GM12878 (cell line): ENCODE results near the gene USP31. TPM values are rescaled to one million over a fixed set of nuclear protein-coding genes. Genes with fewer than 3 reads are reported as not detected.

Experiments used
- ATAC-seq: fragments of 200-7000 bp; cut with Tn5 transposase; 3 replicates; pipeline ENCODE4 v1.9.1; 2020; ENCODE audit warnings: mild to moderate bottlenecking, moderate library complexity
- BruUV-seq: library from RNA; stranded (reverse); fragments of 400-500 nt; replicated peaks from 2 replicates; lab custom pipeline; 2021; lab: Mats Ljungman, UMichigan
- CTCF ChIA-PET: fragments of 300-600 bp; sonication (Branson Sonifier 250); formaldehyde crosslinking; extraction: SDS; loops from one replicate; lab custom pipeline; 2021; ENCODE audit warnings: inconsistent platforms; lab: Yijun Ruan, JAX
- POLR2A ChIA-PET: fragments of 350-600 bp; formaldehyde crosslinking; extraction: SDS; loops from one replicate; lab custom pipeline; 2021; ENCODE audit warnings: inconsistent platforms; lab: Charles Lee
- RAD21 ChIA-PET: fragments of 300-600 bp; sonication (Branson Sonifier 250); formaldehyde crosslinking; loops from one replicate; lab custom pipeline; 2023; ENCODE audit warnings: antibody characterized with exemption; ENCODE audit not compliant: unreplicated experiment; lab: Charles Lee
- SMC1A ChIA-PET: fragments of 300-600 bp; sonication (Branson Sonifier 250); formaldehyde crosslinking; loops from one replicate; lab custom pipeline; 2023; ENCODE audit not compliant: unreplicated experiment, uncharacterized antibody; lab: Charles Lee
- DNase-seq: peaks from one replicate; pipeline ENCODE4 v3.0.0-alpha.2; 2011; ENCODE audit warnings: low read depth, low spot score
- FAIRE-seq: peaks from 3 replicates; lab custom pipeline; 2011; peaks lifted over from hg19 to GRCh38; lab: Jason Lieb, UNC
- H2AFZ ChIP-seq: 2 replicates; pipeline ENCODE4 v1.6.0; 2011; ENCODE audit warnings: low read depth, low read length, control low read depth; ENCODE audit not compliant: control insufficient read depth
- H3K27ac ChIP-seq: 2 replicates; pipeline ENCODE4 v1.5.1; 2011; ENCODE audit warnings: control low read depth; ENCODE audit not compliant: control insufficient read depth, insufficient read depth
- H3K27me3 ChIP-seq, 2 experiments: replicated peaks in 1 of 2; 2 replicates each; pipeline versions ENCODE4 v1.6.0 to v1.6.1; 2011; ENCODE audit warnings: low read length in 1 of 2; ENCODE audit not compliant: control insufficient read depth in 2 of 2, insufficient read depth in 2 of 2
- H3K36me3 ChIP-seq, 2 experiments: 2 replicates each; pipeline ENCODE4 v1.5.1; 2011; ENCODE audit warnings: low read length in 1 of 2; ENCODE audit not compliant: control insufficient read depth in 2 of 2, insufficient read depth in 2 of 2
- H3K4me1 ChIP-seq: 2 replicates; pipeline ENCODE4 v1.6.1; 2011; ENCODE audit warnings: mild to moderate bottlenecking, low read length, moderate library complexity, mixed read lengths; ENCODE audit not compliant: control insufficient read depth, insufficient read depth
- H3K4me2 ChIP-seq: 2 replicates; pipeline ENCODE4 v1.6.0; 2011; ENCODE audit warnings: control low read depth; ENCODE audit not compliant: control insufficient read depth, insufficient read depth
- H3K4me3 ChIP-seq: fragments of 200-600 bp; sonication (generic); 2 replicates; pipeline ENCODE4 v1.5.1; 2016
- H3K79me2 ChIP-seq: 2 replicates; pipeline ENCODE4 v1.6.0; 2011; ENCODE audit warnings: low read length; ENCODE audit not compliant: control insufficient read depth, insufficient read depth
- H3K9ac ChIP-seq: 2 replicates; pipeline ENCODE4 v1.8.0; 2011; ENCODE audit warnings: low read length, control low read depth, mixed read lengths; ENCODE audit not compliant: control insufficient read depth, insufficient read depth
- H3K9me3 ChIP-seq: replicated peaks from 3 replicates; pipeline ENCODE4 v1.5.1; 2011; ENCODE audit warnings: mild to moderate bottlenecking, low read length; ENCODE audit not compliant: control insufficient read depth, insufficient read depth
- H4K20me1 ChIP-seq: 2 replicates; pipeline ENCODE4 v1.6.0; 2011; ENCODE audit not compliant: control insufficient read depth, insufficient read depth
- CBFB ChIP-seq: IDR thresholded peaks from 2 replicates; pipeline ENCODE4 v1.6.1; 2016; ENCODE audit warnings: antibody characterized with exemption, low read depth
- CHD4 ChIP-seq: fragments of 200-600 bp; sonication (generic); IDR thresholded peaks from 2 replicates; pipeline ENCODE4 v1.6.1; 2016; ENCODE audit warnings: mild to moderate bottlenecking
- FOXM1 ChIP-seq: IDR thresholded peaks from 2 replicates; pipeline ENCODE4 v1.6.1; 2012; ENCODE audit warnings: low read depth, mild to moderate bottlenecking, inconsistent platforms, low read length, moderate library complexity
- JUND ChIP-seq: IDR thresholded peaks from 2 replicates; pipeline ENCODE4 v1.6.1; 2012; ENCODE audit warnings: low read depth, mild to moderate bottlenecking, low read length, improper control_type of control experiment, moderate library complexity
- NFYA ChIP-seq: IDR thresholded peaks from 2 replicates; pipeline ENCODE4 v1.6.1; 2011; ENCODE audit warnings: low read depth, mild to moderate bottlenecking, low read length, improper control_type of control experiment, borderline replicate concordance
- POU2F2 ChIP-seq: IDR thresholded peaks from 3 replicates; pipeline ENCODE4 v1.6.1; 2011; ENCODE audit warnings: low read depth, mild to moderate bottlenecking, low read length, borderline replicate concordance
- RAD21 ChIP-seq: IDR thresholded peaks from 2 replicates; pipeline ENCODE4 v1.6.1; 2011; ENCODE audit warnings: mild to moderate bottlenecking, low read depth, low read length, moderate library complexity; ENCODE audit not compliant: insufficient read depth
- RELA ChIP-seq: fragments of 450-650 bp; IDR thresholded peaks from 2 replicates; pipeline ENCODE4 v1.8.0; 2014; ENCODE audit warnings: borderline replicate concordance; ENCODE audit not compliant: partially characterized antibody
- SIN3A ChIP-seq: IDR thresholded peaks from 2 replicates; pipeline ENCODE4 v1.6.1; 2012; ENCODE audit warnings: low read depth, low read length, improper control_type of control experiment
- SMAD5 ChIP-seq: IDR thresholded peaks from 2 replicates; pipeline ENCODE4 v1.6.1; 2016; ENCODE audit warnings: antibody characterized with exemption, low read depth
- TCF12 ChIP-seq: IDR thresholded peaks from 2 replicates; pipeline ENCODE4 v1.6.1; 2011; ENCODE audit warnings: low read depth, mild to moderate bottlenecking, low read length
- ZSCAN29 ChIP-seq: fragments of 450-650 bp; IDR thresholded peaks from 2 replicates; pipeline ENCODE4 v1.6.1; 2017; ENCODE audit warnings: mild to moderate bottlenecking, moderate library complexity
- WGBS: methylation state at CpG from one replicate; pipeline ENCODE4 v1.1.6; 2016; ENCODE audit warnings: low lambda C conversion rate; ENCODE audit not compliant: insufficient replicate concordance, insufficient coverage; ENCODE audit errors: missing lambda C conversion rate; 5-methylcytosine and 5-hydroxymethylcytosine counted together
- in situ Hi-C: fragments of 300-500 bp; cut with MboI; formaldehyde crosslinking; loops from 9 replicates; pipeline ENCODE4 v1.14.3; 2018; ENCODE audit warnings: mixed read lengths
- intact Hi-C: fragments of 100-400 bp; cut with micrococcal nuclease; formaldehyde crosslinking; loops from one replicate; pipeline ENCODE4 v1.14.2; 2022; ENCODE audit not compliant: unreplicated experiment
- polyA plus RNA-seq, 11 experiments: library from polyadenylated mRNA; depleted of rRNA in 4 of 11; unstranded in 6 of 11; stranded (reverse) in 5 of 11; fragments of >200 nt; fragmentation: Nextera tagmentation in 4 of 11; fragmentation: Illumina TruSeq in 1 of 11; extraction: Ambion mirVana in 4 of 11; extraction: Trizol in 1 of 11; gene quantifications; 1 replicate in 1 of 11; 2 replicates in 10 of 11; pipeline versions ENCODE4 v1.2.1 to v1.2.3, GENCODE V29; 2011 to 2016; ENCODE audit warnings: inconsistent platforms in 2 of 11, missing spikeins in 2 of 11, low read depth in 1 of 11
- total RNA-seq, 4 experiments: library from RNA; depleted of rRNA in 3 of 4; stranded (reverse); fragments of >200 nt in 3 of 4; fragmentation: Illumina TruSeq in 1 of 4; extraction: Trizol in 1 of 4; gene quantifications; 2 replicates each; pipeline versions ENCODE4 v1.2.1 to v1.2.3, GENCODE V29; 2013 to 2021
- TF ChIP-seq, protein P1 (sequence below): fragments of 450-650 bp; IDR thresholded peaks from 2 replicates; pipeline ENCODE4 v1.6.1; 2017; ENCODE audit warnings: mild to moderate bottlenecking, moderate library complexity

USP31 gene
- total and polyA plus RNA-seq, 10 of the 15 experiments (the other 5 are each of a cell fraction or from before 2014, with no cell fraction given) = 0.87 to 6.5 (median 3.2) TPM

DNA sequence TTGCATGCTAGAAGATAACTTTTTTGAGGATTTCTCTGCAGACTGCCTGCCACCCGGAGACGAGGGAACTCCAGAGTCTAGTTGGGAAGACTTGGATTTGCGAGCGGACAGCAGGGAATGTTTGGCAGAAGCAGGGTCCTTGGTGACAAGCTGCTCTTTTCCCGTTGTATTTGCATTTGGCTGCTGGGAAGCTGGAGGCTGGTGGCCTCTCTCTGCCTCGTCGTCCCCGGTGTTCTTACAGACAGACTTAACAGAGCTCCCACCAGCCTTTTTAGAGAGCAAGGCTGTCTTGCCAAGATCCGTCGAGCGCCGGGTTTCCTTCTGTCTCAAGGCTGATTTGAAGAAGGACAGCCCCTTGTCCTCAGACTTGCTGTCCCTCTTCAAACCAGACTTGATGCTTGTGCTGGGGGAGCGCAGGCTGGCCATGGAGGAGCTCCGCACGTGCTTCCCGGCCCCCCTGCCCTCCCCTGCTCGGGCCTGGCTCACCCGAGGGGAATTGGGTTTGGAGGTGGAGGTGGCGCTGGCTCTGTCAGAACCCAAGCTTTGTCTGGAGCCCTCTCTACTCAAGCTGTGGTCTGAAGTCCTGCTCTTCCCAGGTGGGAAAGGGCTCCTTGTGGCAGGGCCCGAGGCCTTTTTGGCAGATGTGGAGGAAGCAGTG is 81.0 kb downstream of the USP31 start:
- TF ChIP-seq TCF12 = no peak
- TF ChIP-seq, all 136 proteins: peak for 0
- BruUV-seq = no TSS peak
- H3K4me3 ChIP-seq = no peak overlapping the region
- no peak overlapping the region for H3K27ac ChIP-seq
- in situ Hi-C loops = loop anchor here (10.0 kb wide), 1 partner anchor 1513 kb away; no protein-coding TSS in a partner anchor
- H3K9ac ChIP-seq = no peak overlapping the region
- H3K79me2 ChIP-seq = no peaks in the 10 kb centered on the region
- H3K4me2 ChIP-seq = no peak overlapping the region
- no peak for DNase-seq
- H3K36me3 ChIP-seq = peaks cover 0 to 11% of the 10 kb centered on the region in 2 experiments; a peak in 3 of 4 replicates
- CTCF ChIA-PET = interaction anchor here (0.8 to 1.6 kb wide), 2 partner anchors 8 to 169 kb away, joined by 3 to 6 read pairs; no protein-coding TSS in a partner anchor
- RAD21 ChIA-PET = no interaction called here
- no peaks in the 10 kb centered on the region for H3K9me3 ChIP-seq
- ATAC-seq = no peak
- no peaks in the 10 kb centered on the region for H3K4me1 ChIP-seq
- over 99% methylated on average over 20 of the region's 20 CpGs for WGBS
- intact Hi-C loops = loop anchor here (10.0 kb wide), 1 partner anchor 1363 kb away; no protein-coding TSS in a partner anchor
- H3K27me3 ChIP-seq = no peaks in the 10 kb centered on the region
- POLR2A ChIA-PET = no interaction called here
- H2AFZ ChIP-seq = no peak overlapping the region
- no peak for FAIRE-seq
- SMC1A ChIA-PET = interaction anchor here (0.6 to 1.5 kb wide), 3 partner anchors 8 to 141 kb away, joined by 3 to 4 read pairs (median 3); no protein-coding TSS in a partner anchor
- H4K20me1 ChIP-seq = no peaks in the 10 kb centered on the region

DNA sequence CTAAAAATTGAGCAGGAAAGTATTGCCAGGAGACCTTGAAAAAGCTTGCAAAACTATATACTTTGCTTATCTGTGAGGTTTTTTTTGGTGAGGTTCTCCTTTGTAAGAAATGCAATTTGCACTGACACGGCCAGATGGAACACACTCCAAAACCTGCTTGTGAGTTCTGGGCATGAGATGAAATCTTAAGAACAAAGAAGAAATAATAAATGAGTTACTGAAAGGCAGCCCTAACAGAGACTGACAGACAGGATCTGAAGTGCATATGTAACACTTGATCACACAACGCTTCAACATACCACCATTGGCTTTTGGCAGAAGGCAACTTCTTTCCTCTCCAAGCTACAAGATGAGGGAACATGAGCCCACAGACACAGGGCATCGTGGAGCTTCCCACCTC is 82.6 kb downstream of the USP31 start:
- ChIA-PET POLR2A (no interaction called here), RAD21 (no interaction called here), CTCF (interaction anchor here (1.2 to 1.7 kb wide), 3 partner anchors 10 to 367 kb away, joined by 3 to 4 read pairs (median 4); no protein-coding TSS in a partner anchor), SMC1A (no interaction called here)
- peaks cover 0 to 7% of the 10 kb centered on the region in 2 experiments; a peak in 3 of 4 replicates for H3K36me3 ChIP-seq
- in situ Hi-C loops (loop anchor here (10.0 kb wide), 1 partner anchor 1512 kb away; no protein-coding TSS in a partner anchor), intact Hi-C loops (loop anchor here (10.0 kb wide), 1 partner anchor 1362 kb away; no protein-coding TSS in a partner anchor)
- H3K79me2 ChIP-seq = no peaks in the 10 kb centered on the region
- no peaks in the 10 kb centered on the region for H3K4me1 ChIP-seq
- no peak overlapping the region for H3K27ac ChIP-seq
- no TSS peak for BruUV-seq
- H3K9ac ChIP-seq = no peak overlapping the region
- no peak overlapping the region for H2AFZ ChIP-seq
- H3K4me2 ChIP-seq = no peak overlapping the region
- 88% methylated on average over 3 of the region's 3 CpGs for WGBS
- no peak for FAIRE-seq
- no peaks in the 10 kb centered on the region for H3K27me3 ChIP-seq
- no peaks in the 10 kb centered on the region for H4K20me1 ChIP-seq
- no peaks in the 10 kb centered on the region for H3K9me3 ChIP-seq
- no peak for DNase-seq
- no peak for ATAC-seq
- no peak overlapping the region for H3K4me3 ChIP-seq
- TF ChIP-seq SIN3A (no peak), NFYA (no peak), RAD21 (no peak), RELA (no peak), FOXM1 (no peak), POU2F2 (no peak), CHD4 (no peak), SMAD5 (no peak), TCF12 (no peak), ZSCAN29 (no peak), CBFB (no peak), JUND (no peak)
- TF ChIP-seq, protein P1, sequence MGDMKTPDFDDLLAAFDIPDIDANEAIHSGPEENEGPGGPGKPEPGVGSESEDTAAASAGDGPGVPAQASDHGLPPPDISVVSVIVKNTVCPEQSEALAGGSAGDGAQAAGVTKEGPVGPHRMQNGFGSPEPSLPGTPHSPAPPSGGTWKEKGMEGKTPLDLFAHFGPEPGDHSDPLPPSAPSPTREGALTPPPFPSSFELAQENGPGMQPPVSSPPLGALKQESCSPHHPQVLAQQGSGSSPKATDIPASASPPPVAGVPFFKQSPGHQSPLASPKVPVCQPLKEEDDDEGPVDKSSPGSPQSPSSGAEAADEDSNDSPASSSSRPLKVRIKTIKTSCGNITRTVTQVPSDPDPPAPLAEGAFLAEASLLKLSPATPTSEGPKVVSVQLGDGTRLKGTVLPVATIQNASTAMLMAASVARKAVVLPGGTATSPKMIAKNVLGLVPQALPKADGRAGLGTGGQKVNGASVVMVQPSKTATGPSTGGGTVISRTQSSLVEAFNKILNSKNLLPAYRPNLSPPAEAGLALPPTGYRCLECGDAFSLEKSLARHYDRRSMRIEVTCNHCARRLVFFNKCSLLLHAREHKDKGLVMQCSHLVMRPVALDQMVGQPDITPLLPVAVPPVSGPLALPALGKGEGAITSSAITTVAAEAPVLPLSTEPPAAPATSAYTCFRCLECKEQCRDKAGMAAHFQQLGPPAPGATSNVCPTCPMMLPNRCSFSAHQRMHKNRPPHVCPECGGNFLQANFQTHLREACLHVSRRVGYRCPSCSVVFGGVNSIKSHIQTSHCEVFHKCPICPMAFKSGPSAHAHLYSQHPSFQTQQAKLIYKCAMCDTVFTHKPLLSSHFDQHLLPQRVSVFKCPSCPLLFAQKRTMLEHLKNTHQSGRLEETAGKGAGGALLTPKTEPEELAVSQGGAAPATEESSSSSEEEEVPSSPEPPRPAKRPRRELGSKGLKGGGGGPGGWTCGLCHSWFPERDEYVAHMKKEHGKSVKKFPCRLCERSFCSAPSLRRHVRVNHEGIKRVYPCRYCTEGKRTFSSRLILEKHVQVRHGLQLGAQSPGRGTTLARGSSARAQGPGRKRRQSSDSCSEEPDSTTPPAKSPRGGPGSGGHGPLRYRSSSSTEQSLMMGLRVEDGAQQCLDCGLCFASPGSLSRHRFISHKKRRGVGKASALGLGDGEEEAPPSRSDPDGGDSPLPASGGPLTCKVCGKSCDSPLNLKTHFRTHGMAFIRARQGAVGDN = no peak
